ENCODE results near the gene RPL36AL. TPM values are rescaled to one million over a fixed set of nuclear protein-coding genes. Genes with fewer than 3 reads are reported as not detected.

The RPL36AL gene
- total and polyA plus RNA-seq, 10 of the 15 experiments (the other 5 are each of a cell fraction or from before 2014, with no cell fraction given) = 222 to 1,379 (median 545) TPM

DNA sequence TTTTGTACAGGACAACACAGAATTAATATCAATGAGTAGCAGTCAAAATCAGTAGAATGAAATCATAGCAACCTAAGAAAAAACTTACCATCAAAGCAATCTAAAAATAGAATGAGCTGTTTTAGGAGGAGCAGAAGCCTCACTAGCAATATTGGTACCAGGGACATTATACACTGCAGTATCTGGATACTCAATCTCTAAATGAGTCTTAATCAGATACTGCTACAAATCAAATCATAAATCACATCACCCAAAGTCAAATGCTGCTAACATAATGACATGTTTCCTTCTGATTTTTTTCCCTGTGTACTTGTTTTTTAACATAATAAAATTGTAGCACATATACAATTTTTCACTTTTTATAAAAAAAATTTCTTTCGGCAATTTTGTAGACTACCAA, 42.3 kb downstream of the RPL36AL start (continued):
- no peak for TF ChIP-seq JUNB (IDR thresholded peaks at IDR 0.05)
- TF ChIP-seq, protein P1, sequence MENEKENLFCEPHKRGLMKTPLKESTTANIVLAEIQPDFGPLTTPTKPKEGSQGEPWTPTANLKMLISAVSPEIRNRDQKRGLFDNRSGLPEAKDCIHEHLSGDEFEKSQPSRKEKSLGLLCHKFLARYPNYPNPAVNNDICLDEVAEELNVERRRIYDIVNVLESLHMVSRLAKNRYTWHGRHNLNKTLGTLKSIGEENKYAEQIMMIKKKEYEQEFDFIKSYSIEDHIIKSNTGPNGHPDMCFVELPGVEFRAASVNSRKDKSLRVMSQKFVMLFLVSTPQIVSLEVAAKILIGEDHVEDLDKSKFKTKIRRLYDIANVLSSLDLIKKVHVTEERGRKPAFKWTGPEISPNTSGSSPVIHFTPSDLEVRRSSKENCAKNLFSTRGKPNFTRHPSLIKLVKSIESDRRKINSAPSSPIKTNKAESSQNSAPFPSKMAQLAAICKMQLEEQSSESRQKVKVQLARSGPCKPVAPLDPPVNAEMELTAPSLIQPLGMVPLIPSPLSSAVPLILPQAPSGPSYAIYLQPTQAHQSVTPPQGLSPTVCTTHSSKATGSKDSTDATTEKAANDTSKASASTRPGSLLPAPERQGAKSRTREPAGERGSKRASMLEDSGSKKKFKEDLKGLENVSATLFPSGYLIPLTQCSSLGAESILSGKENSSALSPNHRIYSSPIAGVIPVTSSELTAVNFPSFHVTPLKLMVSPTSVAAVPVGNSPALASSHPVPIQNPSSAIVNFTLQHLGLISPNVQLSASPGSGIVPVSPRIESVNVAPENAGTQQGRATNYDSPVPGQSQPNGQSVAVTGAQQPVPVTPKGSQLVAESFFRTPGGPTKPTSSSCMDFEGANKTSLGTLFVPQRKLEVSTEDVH (IDR thresholded peaks at IDR 0.05; ENCODE audit: low read depth, partially characterized antibody) = no peak
- TF ChIP-seq NR2F1 (conservative IDR thresholded peaks at IDR 0.05) = no peak
- TF ChIP-seq, protein P2, sequence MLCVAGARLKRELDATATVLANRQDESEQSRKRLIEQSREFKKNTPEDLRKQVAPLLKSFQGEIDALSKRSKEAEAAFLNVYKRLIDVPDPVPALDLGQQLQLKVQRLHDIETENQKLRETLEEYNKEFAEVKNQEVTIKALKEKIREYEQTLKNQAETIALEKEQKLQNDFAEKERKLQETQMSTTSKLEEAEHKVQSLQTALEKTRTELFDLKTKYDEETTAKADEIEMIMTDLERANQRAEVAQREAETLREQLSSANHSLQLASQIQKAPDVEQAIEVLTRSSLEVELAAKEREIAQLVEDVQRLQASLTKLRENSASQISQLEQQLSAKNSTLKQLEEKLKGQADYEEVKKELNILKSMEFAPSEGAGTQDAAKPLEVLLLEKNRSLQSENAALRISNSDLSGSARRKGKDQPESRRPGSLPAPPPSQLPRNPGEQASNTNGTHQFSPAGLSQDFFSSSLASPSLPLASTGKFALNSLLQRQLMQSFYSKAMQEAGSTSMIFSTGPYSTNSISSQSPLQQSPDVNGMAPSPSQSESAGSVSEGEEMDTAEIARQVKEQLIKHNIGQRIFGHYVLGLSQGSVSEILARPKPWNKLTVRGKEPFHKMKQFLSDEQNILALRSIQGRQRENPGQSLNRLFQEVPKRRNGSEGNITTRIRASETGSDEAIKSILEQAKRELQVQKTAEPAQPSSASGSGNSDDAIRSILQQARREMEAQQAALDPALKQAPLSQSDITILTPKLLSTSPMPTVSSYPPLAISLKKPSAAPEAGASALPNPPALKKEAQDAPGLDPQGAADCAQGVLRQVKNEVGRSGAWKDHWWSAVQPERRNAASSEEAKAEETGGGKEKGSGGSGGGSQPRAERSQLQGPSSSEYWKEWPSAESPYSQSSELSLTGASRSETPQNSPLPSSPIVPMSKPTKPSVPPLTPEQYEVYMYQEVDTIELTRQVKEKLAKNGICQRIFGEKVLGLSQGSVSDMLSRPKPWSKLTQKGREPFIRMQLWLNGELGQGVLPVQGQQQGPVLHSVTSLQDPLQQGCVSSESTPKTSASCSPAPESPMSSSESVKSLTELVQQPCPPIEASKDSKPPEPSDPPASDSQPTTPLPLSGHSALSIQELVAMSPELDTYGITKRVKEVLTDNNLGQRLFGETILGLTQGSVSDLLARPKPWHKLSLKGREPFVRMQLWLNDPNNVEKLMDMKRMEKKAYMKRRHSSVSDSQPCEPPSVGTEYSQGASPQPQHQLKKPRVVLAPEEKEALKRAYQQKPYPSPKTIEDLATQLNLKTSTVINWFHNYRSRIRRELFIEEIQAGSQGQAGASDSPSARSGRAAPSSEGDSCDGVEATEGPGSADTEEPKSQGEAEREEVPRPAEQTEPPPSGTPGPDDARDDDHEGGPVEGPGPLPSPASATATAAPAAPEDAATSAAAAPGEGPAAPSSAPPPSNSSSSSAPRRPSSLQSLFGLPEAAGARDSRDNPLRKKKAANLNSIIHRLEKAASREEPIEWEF (IDR thresholded peaks at IDR 0.05; ENCODE audit: insufficient replicate concordance, low read depth, low read length) = no peak
- TF ChIP-seq, protein P3, sequence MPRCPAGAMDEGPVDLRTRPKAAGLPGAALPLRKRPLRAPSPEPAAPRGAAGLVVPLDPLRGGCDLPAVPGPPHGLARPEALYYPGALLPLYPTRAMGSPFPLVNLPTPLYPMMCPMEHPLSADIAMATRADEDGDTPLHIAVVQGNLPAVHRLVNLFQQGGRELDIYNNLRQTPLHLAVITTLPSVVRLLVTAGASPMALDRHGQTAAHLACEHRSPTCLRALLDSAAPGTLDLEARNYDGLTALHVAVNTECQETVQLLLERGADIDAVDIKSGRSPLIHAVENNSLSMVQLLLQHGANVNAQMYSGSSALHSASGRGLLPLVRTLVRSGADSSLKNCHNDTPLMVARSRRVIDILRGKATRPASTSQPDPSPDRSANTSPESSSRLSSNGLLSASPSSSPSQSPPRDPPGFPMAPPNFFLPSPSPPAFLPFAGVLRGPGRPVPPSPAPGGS (IDR thresholded peaks at IDR 0.05; ENCODE audit: borderline replicate concordance, insufficient read depth, low read depth, low read length, poor library complexity, severe bottlenecking) = no peak
